Mucosa of rectum (tissue), 2 donors: ENCODE measurements around the gene THAP3.

ENCODE experiments used
- H3K27ac ChIP-seq, 2 donors: one replicate each; pipeline ENCODE4 v1.7.0; 2013; ENCODE audit warnings: inconsistent platforms in 2 of 2, low read depth in 2 of 2, low read length in 2 of 2
- H3K27me3 ChIP-seq, 2 donors: one replicate each; pipeline ENCODE4 v1.7.0; 2013; ENCODE audit warnings: low read length in 2 of 2; ENCODE audit not compliant: control insufficient read depth in 2 of 2, insufficient read depth in 2 of 2
- H3K36me3 ChIP-seq, 2 donors: one replicate each; pipeline ENCODE4 v1.7.0; 2013; ENCODE audit warnings: low read length in 2 of 2; ENCODE audit not compliant: control insufficient read depth in 2 of 2, insufficient read depth in 2 of 2
- H3K4me1 ChIP-seq, 2 donors: one replicate each; pipeline ENCODE4 v1.7.0; 2013; ENCODE audit warnings: low read length in 2 of 2, mild to moderate bottlenecking in 1 of 2; ENCODE audit not compliant: control insufficient read depth in 2 of 2, insufficient read depth in 2 of 2
- H3K4me3 ChIP-seq, 2 donors: one replicate each; pipeline ENCODE4 v1.7.0; 2013; ENCODE audit warnings: low read length in 2 of 2
- H3K9ac ChIP-seq, 2 donors: one replicate each; pipeline ENCODE4 v1.7.0; 2013; ENCODE audit warnings: low read length in 2 of 2, low read depth in 1 of 2, mild to moderate bottlenecking in 1 of 2
- H3K9me3 ChIP-seq, 2 donors: one replicate each; pipeline ENCODE4 v1.7.0; 2013; ENCODE audit warnings: low read length in 2 of 2; ENCODE audit not compliant: control insufficient read depth in 2 of 2
- donor health status: healthy.
- donor health status: Normal muscosa, but diverticular disease.

THAP3 gene

GRCh38 chr1:6613361-6614018 lies 11.2 kb upstream of the THAP3 start, which contains the start of gene PHF13:
Gene PHF13, plus strand, starts transcription at chr1:6613731. Its CDS starts 336 bp downstream, at chr1:6614067.
- Histone ChIP-seq H3K9ac (peak within 1 kb of the TSS; percentile 82 to 88), H3K9me3 (no peaks in the 10 kb centered on the region), H3K27me3 (no peaks in the 10 kb centered on the region), H3K4me1 (peaks cover 0 to 11% of the 10 kb centered on the region in 2 donors), H3K27ac (peak within 1 kb of the TSS; percentile 90 to 92), H3K36me3 (peaks cover 2 to 4% of the 10 kb centered on the region in 2 donors), H3K4me3 (peak within 1 kb of the TSS; percentile 87 to 96)

GRCh38 chr1:6614019-6614928 lies 10.4 kb upstream of the THAP3 start:
- peaks cover 0 to 11% of the 10 kb centered on the region in 2 donors for H3K4me1 ChIP-seq
- H3K9ac ChIP-seq: peak overlapping the region; percentile 32 to 72
- H3K27ac ChIP-seq: peak overlapping the region; percentile 78 to 84
- H3K9me3 ChIP-seq: no peaks in the 10 kb centered on the region
- peak overlapping the region; percentile 68 to 72 for H3K4me3 ChIP-seq
- H3K36me3 ChIP-seq: peaks cover 2 to 4% of the 10 kb centered on the region in 2 donors
- no peaks in the 10 kb centered on the region for H3K27me3 ChIP-seq

- peak overlapping the region; percentile 26 to 47 for H3K9ac ChIP-seq
Observed at GRCh38 chr1:6614929-6615785, 9.5 kb upstream of the THAP3 start.

GRCh38 chr1:6619045-6619444 lies 5.6 kb upstream of the THAP3 start:
- Histone ChIP-seq H3K9me3 (no peaks in the 10 kb centered on the region), H3K4me1 (peaks cover 0 to 3% of the 10 kb centered on the region in 2 donors), H3K36me3 (peaks cover 17 to 30% of the 10 kb centered on the region in 2 donors), H3K27ac (no peak overlapping the region), H3K4me3 (no peak overlapping the region), H3K9ac (no peak overlapping the region), H3K27me3 (no peaks in the 10 kb centered on the region)

More at GRCh38 chr1:6614929-6615785, 9.5 kb upstream of the THAP3 start:
- Histone ChIP-seq H3K9me3 (no peaks in the 10 kb centered on the region), H3K36me3 (peaks cover 6 to 11% of the 10 kb centered on the region in 2 donors), H3K4me1 (peaks cover 0 to 11% of the 10 kb centered on the region in 2 donors), H3K27ac (peak overlapping the region in 1 of 2 donors; percentile 38), H3K4me3 (peak overlapping the region; percentile 40 to 57), H3K27me3 (no peaks in the 10 kb centered on the region)

GRCh38 chr1:6621429-6622391 lies 3.0 kb upstream of the THAP3 start:
- Histone ChIP-seq H3K4me3 (no peak overlapping the region), H3K27ac (no peak overlapping the region), H3K9ac (no peak overlapping the region), H3K4me1 (peaks cover 4 to 12% of the 10 kb centered on the region in 2 donors), H3K36me3 (peaks cover 17 to 30% of the 10 kb centered on the region in 2 donors), H3K27me3 (no peaks in the 10 kb centered on the region), H3K9me3 (no peaks in the 10 kb centered on the region)

GRCh38 chr1:6622396-6623152 lies 2.1 kb upstream of the THAP3 start:
- no peak overlapping the region for H3K27ac ChIP-seq
- no peak overlapping the region for H3K9ac ChIP-seq
- no peak overlapping the region for H3K4me3 ChIP-seq
- H3K4me1 ChIP-seq: peaks cover 4 to 12% of the 10 kb centered on the region in 2 donors
- no peaks in the 10 kb centered on the region for H3K9me3 ChIP-seq
- H3K27me3 ChIP-seq: no peaks in the 10 kb centered on the region
- peaks cover 17 to 31% of the 10 kb centered on the region in 2 donors for H3K36me3 ChIP-seq

GRCh38 chr1:6623269-6623965 lies 1.3 kb upstream of the THAP3 start:
- Histone ChIP-seq H3K27ac (no peak overlapping the region), H3K4me3 (no peak overlapping the region), H3K9ac (no peak overlapping the region)

GRCh38 chr1:6625584-6626149 lies 999 bp downstream of the THAP3 start:
- no peaks in the 10 kb centered on the region for H3K9me3 ChIP-seq
- H3K27me3 ChIP-seq: no peaks in the 10 kb centered on the region
- H3K36me3 ChIP-seq: peaks cover 15 to 36% of the 10 kb centered on the region in 2 donors
- peak overlapping the region; percentile 50 to 77 for H3K27ac ChIP-seq
- peak overlapping the region; percentile 61 to 75 for H3K9ac ChIP-seq
- H3K4me3 ChIP-seq: peak overlapping the region; percentile 61 to 84
- H3K4me1 ChIP-seq: peaks cover 4 to 12% of the 10 kb centered on the region in 2 donors

More at GRCh38 chr1:6623269-6623965, 1.3 kb upstream of the THAP3 start:
- H3K9me3 ChIP-seq: no peaks in the 10 kb centered on the region
- H3K36me3 ChIP-seq: peaks cover 16 to 29% of the 10 kb centered on the region in 2 donors
- H3K27me3 ChIP-seq: no peaks in the 10 kb centered on the region
- peaks cover 4 to 12% of the 10 kb centered on the region in 2 donors for H3K4me1 ChIP-seq
